Fibroblast of the aortic adventitia (primary cell): ENCODE measurements around the gene RPUSD1. TPM values are rescaled to one million over a fixed set of nuclear protein-coding genes. Genes with fewer than 3 reads are reported as not detected.

ENCODE experiments used
- DNase-seq: peaks from one replicate; pipeline ENCODE4 v3.0.0-alpha.2; 2010; ENCODE audit warnings: low read depth
- H3K4me3 ChIP-seq: 2 replicates; pipeline ENCODE4 v1.5.1; 2011; ENCODE audit warnings: low read depth, mild to moderate bottlenecking, control low read depth, low read length, moderate library complexity
- total RNA-seq: library from RNA; depleted of rRNA; stranded (reverse); fragments of >200 nt; gene quantifications from 2 replicates; pipeline ENCODE4 v1.2.3, GENCODE V29; 2012; ENCODE audit warnings: low replicate concordance
- TF ChIP-seq, protein P1 (sequence below): IDR thresholded peaks from 2 replicates; pipeline ENCODE4 v1.5.1; 2011; ENCODE audit warnings: mild to moderate bottlenecking, low read length, control low read depth, inconsistent platforms; ENCODE audit not compliant: insufficient read depth

The RPUSD1 gene
- total RNA-seq, 1 donor = 20.3 TPM

DNA sequence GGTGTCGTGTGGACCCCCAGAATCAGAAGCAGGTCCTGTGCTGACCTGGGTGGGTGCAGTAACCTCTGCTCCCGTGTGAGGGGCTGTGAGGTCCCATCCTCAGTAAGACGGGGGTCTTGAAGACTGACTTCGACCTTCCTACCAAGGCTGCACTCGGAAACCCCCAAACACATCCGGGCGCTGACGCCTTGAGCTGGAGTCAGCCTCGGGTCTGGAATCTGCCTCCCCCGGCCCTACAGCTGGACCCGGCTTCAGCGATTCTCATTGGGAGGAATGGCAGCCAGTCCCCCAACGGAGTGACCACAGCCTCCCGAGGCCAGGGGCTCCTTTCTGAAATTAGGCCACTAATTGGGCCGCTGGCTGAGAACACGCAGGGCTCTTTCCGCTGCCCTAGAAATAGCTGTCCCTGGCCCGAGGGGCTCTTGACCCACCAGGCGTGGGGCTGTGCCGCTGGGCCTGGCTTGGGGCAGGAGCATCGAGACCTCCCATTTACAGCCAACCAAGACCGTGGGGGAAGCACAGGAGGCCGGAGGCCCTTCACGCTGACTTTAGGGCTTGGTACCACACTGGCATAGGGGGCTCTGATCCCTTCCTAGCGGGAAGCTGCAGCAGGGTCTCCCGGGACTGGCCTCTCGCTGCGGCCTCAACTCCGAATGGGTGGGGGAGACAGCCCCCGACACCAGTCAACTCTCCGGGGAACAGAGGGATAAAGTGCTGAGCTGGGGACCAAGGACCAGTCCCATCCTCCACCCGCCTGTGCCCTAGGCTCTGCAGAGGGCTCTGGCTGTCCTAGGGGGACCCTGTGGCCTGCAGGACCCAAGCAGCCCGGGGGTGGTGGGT, 15.0 kb upstream of the RPUSD1 start:
- no peak overlapping the region for H3K4me3 ChIP-seq
- TF ChIP-seq, protein P1, sequence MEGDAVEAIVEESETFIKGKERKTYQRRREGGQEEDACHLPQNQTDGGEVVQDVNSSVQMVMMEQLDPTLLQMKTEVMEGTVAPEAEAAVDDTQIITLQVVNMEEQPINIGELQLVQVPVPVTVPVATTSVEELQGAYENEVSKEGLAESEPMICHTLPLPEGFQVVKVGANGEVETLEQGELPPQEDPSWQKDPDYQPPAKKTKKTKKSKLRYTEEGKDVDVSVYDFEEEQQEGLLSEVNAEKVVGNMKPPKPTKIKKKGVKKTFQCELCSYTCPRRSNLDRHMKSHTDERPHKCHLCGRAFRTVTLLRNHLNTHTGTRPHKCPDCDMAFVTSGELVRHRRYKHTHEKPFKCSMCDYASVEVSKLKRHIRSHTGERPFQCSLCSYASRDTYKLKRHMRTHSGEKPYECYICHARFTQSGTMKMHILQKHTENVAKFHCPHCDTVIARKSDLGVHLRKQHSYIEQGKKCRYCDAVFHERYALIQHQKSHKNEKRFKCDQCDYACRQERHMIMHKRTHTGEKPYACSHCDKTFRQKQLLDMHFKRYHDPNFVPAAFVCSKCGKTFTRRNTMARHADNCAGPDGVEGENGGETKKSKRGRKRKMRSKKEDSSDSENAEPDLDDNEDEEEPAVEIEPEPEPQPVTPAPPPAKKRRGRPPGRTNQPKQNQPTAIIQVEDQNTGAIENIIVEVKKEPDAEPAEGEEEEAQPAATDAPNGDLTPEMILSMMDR = no peak
- DNase-seq = no peak

DNA sequence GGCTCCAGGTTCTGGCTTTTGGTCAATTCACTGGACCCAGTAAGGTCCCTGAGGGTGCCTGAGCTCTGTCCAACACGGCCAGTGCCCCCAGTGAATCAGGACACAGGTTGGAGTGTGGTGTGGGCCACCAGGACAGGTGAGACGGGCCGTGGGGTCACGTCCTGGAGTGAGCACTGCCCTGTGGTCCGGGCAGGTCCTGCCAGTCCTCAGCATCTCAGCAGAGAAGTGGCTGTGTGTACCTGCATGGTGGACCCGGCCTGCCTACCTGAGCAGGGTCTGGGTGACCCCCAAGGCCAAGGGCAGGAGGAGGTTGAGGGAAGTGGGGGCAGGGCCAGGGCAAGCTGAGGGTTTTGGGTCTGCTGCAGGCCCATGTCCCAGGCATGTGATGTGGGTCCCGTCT, 14.3 kb upstream of the RPUSD1 start:
- TF ChIP-seq, protein P1 = no peak
- H3K4me3 ChIP-seq = no peak overlapping the region
- DNase-seq = no peak

DNA sequence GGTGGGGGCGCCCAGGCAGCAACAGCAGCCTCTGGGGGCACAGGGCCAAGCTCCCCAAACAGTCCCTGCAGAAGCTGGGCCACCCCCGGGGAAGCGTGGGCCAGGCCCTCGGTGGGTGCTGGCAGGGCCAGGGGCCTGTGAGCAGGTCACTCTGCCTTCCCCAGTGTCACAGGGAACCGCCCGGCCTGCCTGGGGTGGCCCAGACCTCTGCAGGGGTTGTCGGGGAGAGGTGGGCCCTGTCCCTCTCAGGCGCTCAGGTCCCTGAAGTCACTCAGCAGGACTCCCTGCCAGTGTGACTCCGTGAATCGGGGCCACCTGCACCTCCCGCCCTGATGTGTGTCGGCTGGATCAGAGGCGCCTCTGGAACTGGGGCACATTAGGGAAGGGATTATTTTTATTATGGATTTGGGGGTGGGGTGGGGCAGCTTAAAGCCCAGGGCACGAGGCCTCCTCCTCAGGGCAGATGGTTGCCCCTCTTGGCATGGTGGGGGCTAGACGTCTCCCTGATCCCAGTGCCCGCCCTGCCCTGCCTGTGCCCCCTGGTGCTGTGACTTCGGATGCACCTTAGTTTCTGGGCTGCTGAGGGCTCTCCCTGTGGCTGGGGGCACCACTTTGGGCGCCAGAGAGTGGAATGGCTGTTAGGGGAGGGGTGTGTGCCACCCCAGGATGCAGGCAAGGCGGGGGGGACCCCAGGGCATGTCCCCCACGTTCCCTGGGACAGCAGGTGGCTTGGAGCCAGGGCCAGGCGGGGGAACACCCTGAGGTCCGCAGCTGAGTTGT, 13.6 kb upstream of the RPUSD1 start:
- TF ChIP-seq, protein P1 = no peak
- no peak overlapping the region for H3K4me3 ChIP-seq
- no peak for DNase-seq

DNA sequence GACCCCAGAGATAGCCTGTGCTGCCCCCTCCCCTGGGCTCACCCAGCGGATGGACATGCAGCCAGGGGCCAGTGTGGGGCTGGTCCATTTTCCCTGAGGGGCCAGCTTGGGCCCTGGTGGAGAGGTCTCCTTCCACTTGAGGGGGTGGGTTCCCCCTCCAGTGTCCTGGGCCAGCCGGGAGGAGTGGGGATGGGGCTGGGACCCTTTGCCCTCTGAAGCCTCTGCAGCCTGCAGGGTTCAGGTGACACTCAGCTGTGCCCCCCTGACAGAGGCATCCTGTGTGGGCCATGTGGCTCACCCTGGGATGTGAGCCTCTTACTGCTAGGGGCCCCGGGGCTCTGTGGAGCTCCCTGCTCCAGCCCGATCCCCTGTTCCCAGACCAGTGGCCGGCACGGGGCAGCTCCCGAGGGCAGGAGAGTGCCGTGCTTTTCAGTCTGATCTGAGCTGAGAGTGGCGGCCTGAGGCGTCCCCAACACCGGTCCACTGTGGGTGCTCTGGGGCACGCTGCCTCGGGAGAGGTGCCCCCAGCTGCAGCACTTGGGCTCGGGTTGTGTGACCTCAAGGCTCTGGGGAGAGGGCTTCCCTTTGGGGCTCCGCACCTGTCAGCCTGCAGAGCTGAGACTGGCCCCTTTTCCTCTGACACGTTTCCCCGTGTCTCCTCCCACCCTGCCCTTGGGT, 12.8 kb upstream of the RPUSD1 start:
- TF ChIP-seq, protein P1 = no peak
- no peak for DNase-seq
- H3K4me3 ChIP-seq = no peak overlapping the region

DNA sequence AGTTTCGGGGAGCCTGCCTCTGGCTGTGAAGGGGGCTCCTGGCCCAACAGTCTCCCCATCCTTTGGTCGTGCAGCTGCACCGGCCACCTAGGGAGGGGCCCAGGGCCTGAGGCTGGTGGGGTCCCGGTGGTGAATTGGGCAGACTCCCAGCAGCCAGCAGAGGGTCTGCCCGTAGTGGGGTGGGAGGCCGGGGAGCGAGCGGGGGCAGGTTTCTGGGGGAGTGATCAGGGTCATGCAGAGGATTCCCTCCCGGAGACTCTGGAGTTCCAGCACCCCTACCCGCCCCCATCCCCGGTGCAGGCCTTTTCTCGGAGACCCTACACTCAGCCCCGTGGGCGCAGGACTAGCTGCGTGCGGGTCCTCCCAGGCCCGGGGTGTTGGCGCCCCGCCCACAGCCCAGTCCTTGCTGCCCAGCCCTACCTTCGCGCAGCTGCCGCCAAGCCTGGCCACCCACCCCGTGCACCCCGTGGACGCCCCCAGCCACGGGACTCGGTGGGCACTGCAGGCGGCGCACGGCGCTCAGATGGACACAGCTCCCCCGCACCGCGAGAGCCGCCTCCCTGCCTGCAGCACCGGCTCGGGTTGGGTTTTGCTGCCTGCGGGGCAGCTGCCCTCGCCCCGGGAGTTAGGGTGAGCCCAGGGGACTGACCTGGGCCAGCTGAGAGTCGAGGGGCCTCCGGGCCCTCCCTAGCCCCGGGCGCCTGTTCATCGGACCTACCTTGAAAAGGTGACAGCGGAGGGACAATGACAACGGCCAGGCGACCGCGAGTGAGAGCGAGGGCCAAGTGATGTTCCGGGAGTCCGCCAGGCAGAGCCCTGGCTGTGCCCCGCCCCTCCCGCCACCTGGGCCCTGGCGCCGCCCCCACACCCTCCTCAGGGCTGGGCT, 12.0 kb upstream of the RPUSD1 start, which contains the start of gene GNG13:
GNG13 (minus strand) TSS at position 787 of the 886 bp plus-strand sequence. CDS start 1,657 bp downstream, outside the sequence.
- no peak within 1 kb of the TSS for H3K4me3 ChIP-seq
- DNase-seq = no peak
- TF ChIP-seq, protein P1 = no peak
